HG03097 (cell line): ENCODE measurements around the gene ATL2.
"Not testable (repeated sequence)": the region's sequence is repeated elsewhere in the genome, so short reads cannot be mapped to it uniquely, and the experiment has no call there.

ENCODE experiments used
- ATAC-seq: cut with Tn5 transposase; IDR thresholded peaks from one replicate; pipeline ENCODE4 v1.9.1; 2021; ENCODE audit not compliant: unreplicated experiment, low FRiP score

The ATL2 gene

GRCh38 chr2:38377050-38377828 is at the start of gene ATL2:
Gene ATL2, minus strand, starts transcription at chr2:38377273. Its CDS starts 13 bp downstream, at chr2:38377260.
- peak; percentile 80 for ATAC-seq

- no peak for ATAC-seq
These were observed 46.7 kb upstream of the ATL2 start for GRCh38 chr2:38423763-38424162.

- no peak for ATAC-seq
These were observed 44.4 kb upstream of the ATL2 start for GRCh38 chr2:38421274-38422056.

GRCh38 chr2:38419499-38419898 is 42.4 kb upstream of the ATL2 start:
- ATAC-seq, result no peak

- no peak for ATAC-seq
These were observed 41.7 kb upstream of the ATL2 start for GRCh38 chr2:38418735-38419134.

- ATAC-seq, result no peak
These were observed 40.9 kb upstream of the ATL2 start for GRCh38 chr2:38417745-38418689.

GRCh38 chr2:38416296-38417036 is 39.4 kb upstream of the ATL2 start:
- ATAC-seq, result no peak

- ATAC-seq, result no peak
These were observed 38.7 kb upstream of the ATL2 start for GRCh38 chr2:38415728-38416291.

GRCh38 chr2:38415023-38415422 is 38.0 kb upstream of the ATL2 start:
- ATAC-seq, result no peak

GRCh38 chr2:38412235-38412871 is 35.3 kb upstream of the ATL2 start:
- not testable (repeated sequence) for ATAC-seq

GRCh38 chr2:38409156-38410102 is 32.4 kb upstream of the ATL2 start:
- ATAC-seq, result no peak

GRCh38 chr2:38407111-38407682 is 30.1 kb upstream of the ATL2 start:
- no peak for ATAC-seq

- no peak for ATAC-seq
These were observed 29.6 kb upstream of the ATL2 start for GRCh38 chr2:38406597-38407110.

- ATAC-seq, result no peak
These were observed 29.0 kb upstream of the ATL2 start for GRCh38 chr2:38405917-38406596.

- no peak for ATAC-seq
These were observed 23.4 kb upstream of the ATL2 start for GRCh38 chr2:38400513-38400912.

- ATAC-seq, result no peak
These were observed 21.7 kb upstream of the ATL2 start for GRCh38 chr2:38398739-38399138.

- no peak for ATAC-seq
These were observed 17.8 kb upstream of the ATL2 start for GRCh38 chr2:38394903-38395341.
